ENCODE measurements around the gene RBMS3.

- no peak for TF ChIP-seq POLR2A (IDR thresholded peaks at IDR 0.05)
- no peak for TF ChIP-seq CTCF (IDR thresholded peaks at IDR 0.05)
These were observed 234.0 kb downstream of the RBMS3 start for GRCh38 chr3:29514912-29515311.

Data from thyroid gland (tissue), 4 donors.